ENCODE results near the gene PBRM1. TPM values are rescaled to one million over a fixed set of nuclear protein-coding genes. Genes with fewer than 3 reads are reported as not detected.

The PBRM1 gene
- total and polyA plus RNA-seq, 2 of the 8 experiments (the other 6 are each of a cell fraction or from before 2014, with no cell fraction given): 19.3 to 65.8 TPM

DNA sequence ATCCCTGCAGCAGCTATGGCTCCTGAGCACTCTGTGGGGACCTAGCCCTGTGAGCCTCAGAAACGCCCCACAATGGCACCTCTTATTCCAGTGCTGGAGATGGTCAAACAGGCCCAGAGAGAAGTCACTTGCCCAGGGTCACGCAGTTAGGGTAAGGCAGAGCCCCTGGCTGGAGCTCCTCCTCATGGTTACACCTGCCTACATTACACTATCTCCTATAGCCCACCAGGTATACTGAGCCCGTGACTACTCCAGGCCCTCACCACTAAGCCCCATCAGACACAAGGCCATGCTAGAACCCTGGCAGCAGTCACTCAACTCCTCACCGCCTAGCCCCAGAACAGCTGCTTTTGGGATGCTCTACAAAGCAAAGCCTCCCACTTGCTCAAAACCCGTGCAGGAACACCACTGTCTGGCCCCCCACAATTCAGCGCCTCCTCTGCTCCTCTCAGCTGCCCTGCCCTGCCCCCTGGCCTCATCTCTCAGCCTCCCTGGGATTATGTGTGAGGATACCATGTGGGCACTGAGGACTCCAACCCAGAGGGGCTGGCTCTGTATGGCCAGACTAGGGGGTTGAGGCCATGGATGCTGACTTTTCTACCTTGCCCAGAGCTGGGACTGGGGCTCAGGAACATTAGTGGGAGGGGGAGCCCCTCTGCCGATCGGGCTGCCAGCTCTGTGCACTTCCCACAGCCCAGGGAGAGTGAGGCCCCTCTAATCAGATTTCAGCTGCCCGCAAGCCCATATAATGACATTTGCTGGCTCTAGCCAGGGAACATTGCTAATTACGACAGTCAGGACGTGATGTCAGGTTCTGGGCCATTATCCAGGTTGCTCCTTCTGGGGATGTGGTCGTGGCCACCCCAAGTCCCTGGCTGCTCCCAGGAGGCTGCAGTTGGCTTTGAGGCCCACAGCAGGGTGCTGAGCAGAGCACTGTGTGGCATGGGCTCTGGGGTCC, 156.1 kb downstream of the PBRM1 start:
- Histone ChIP-seq H3K79me2 (ENCODE audit: control insufficient read depth in 1 of 2, insufficient read depth in 2 of 2, low read length in 2 of 2) (peaks cover 0 to 36% of the 10 kb centered on the region in 2 experiments; a peak in 2 of 4 replicates), H3K4me1 (replicated peaks in 1 of 4; ENCODE audit: control insufficient read depth in 3 of 4, insufficient read depth in 4 of 4, low read length in 3 of 4) (peaks cover 0 to 14% (median 10%) of the 10 kb centered on the region in 4 experiments; a peak in 6 of 7 replicates), H4K8ac (ENCODE audit: extremely low read depth, insufficient read depth, low read length) (peak overlapping the region; percentile 28; the same call in 1 of the 2 replicates), H3K56ac (replicated peaks; ENCODE audit: insufficient read length, low read depth, low read length) (no peak overlapping the region), H3K18ac (ENCODE audit: extremely low read depth, low read length) (no peak overlapping the region), H4K5ac (ENCODE audit: insufficient read length, low read depth, low read length) (no peak overlapping the region), H4K91ac (replicated peaks; ENCODE audit: insufficient read length, low read length) (no peak overlapping the region), H2BK20ac (ENCODE audit: low read length) (no peak overlapping the region), H2BK5ac (ENCODE audit: low read depth, low read length) (no peak overlapping the region; the same call in 1 of the 2 replicates), H2AFZ (ENCODE audit: low read length) (no peak overlapping the region), H2BK15ac (ENCODE audit: low read length) (no peak overlapping the region), H3K36me3 (ENCODE audit: control insufficient read depth in 2 of 4, insufficient read depth in 4 of 4, low read length in 3 of 4) (peaks cover 25 to 52% (median 33%) of the 10 kb centered on the region in 4 experiments), H3K23ac (ENCODE audit: insufficient read length) (no peak overlapping the region), H3K14ac (ENCODE audit: insufficient read length) (no peak overlapping the region), H3K23me2 (ENCODE audit: low read depth, low read length) (peaks cover 12% of the 10 kb centered on the region; the same call in 1 of the 2 replicates), H3K27me3 (replicated peaks in 1 of 4; ENCODE audit: control insufficient read depth in 3 of 4, extremely low read depth in 1 of 4, insufficient read depth in 3 of 4, low read length in 3 of 4) (no peaks in the 10 kb centered on the region), H4K20me1 (replicated peaks in 1 of 2; ENCODE audit: control insufficient read depth in 1 of 2, insufficient read depth in 2 of 2, low read length in 2 of 2) (peaks cover 17 to 40% of the 10 kb centered on the region in 2 experiments), H2AK5ac (ENCODE audit: low read depth, low read length) (no peak overlapping the region), H3K4me3 (ENCODE audit: extremely low read depth in 1 of 4, insufficient read depth in 2 of 4, low read depth in 3 of 4, low read length in 4 of 4) (no peak overlapping the region), H3K9ac (replicated peaks in 1 of 4; ENCODE audit: extremely low read depth in 1 of 4, low read depth in 3 of 4, low read length in 3 of 4) (peak overlapping the region in 2 of 4 experiments; percentile 8 to 16; a peak in 1 of 7 replicates), H3K9me3 (ENCODE audit: insufficient read depth in 2 of 2, low read depth in 1 of 2, low read length in 1 of 2) (no peaks in the 10 kb centered on the region), H3K4me2 (ENCODE audit: insufficient read depth in 1 of 2, low read depth in 2 of 2, low read length in 2 of 2) (no peak overlapping the region), H2BK12ac (ENCODE audit: low read depth, low read length) (no peak overlapping the region), H3K79me1 (ENCODE audit: low read depth, low read length) (peaks cover 33% of the 10 kb centered on the region), H3K4ac (replicated peaks; ENCODE audit: insufficient read length, low read depth, low read length) (no peak overlapping the region), H3K27ac (ENCODE audit: low read depth, low read length) (no peak overlapping the region), H2BK120ac (replicated peaks; ENCODE audit: low read depth, low read length) (no peak overlapping the region)
- FAIRE-seq (no peak), DNase-seq (ENCODE audit: low read depth in 1 of 2, low spot score in 2 of 2) (no peak)
- ChIA-PET POLR2A (ENCODE audit: partially characterized antibody) (interaction anchor here (1.0 to 1.8 kb wide), 4 partner anchors 11 to 40 kb away, joined by 3 to 9 read pairs (median 3); no protein-coding TSS in a partner anchor), CTCF (ENCODE audit: partially characterized antibody) (interaction anchor here (0.7 to 1.3 kb wide), 4 partner anchors 17 to 135 kb away, joined by 3 to 4 read pairs (median 3); no protein-coding TSS in a partner anchor)
- WGBS, 2 experiments (ENCODE audit: extremely low coverage in 1 of 2, insufficient coverage in 1 of 2, insufficient read length in 1 of 2, insufficient replicate concordance in 2 of 2, low coverage in 1 of 2, low lambda C conversion rate in 2 of 2, missing lambda C conversion rate in 1 of 2): 84% methylated on average over 12 of the region's 12 CpGs; no CpG with 5 or more reads in 1 of the 2 experiments
- TF ChIP-seq KDM5A (IDR thresholded peaks at IDR 0.05; ENCODE audit: low read length) (no peak), BACH1 (IDR thresholded peaks at IDR 0.05; ENCODE audit: low read length) (no peak), SIX5 (IDR thresholded peaks at IDR 0.05; ENCODE audit: low read depth, low read length) (no peak), HDAC6 (IDR thresholded peaks at IDR 0.05; ENCODE audit: low read depth, low read length) (no peak), EZH2 (IDR thresholded peaks at IDR 0.05; ENCODE audit: low read depth, low read length, severe bottlenecking) (no peak), SP2 (IDR thresholded peaks at IDR 0.05; ENCODE audit: low read length) (no peak), NRF1 (IDR thresholded peaks at IDR 0.05; ENCODE audit: low read depth, low read length) (no peak), ZNF274 (IDR thresholded peaks at IDR 0.05; ENCODE audit: borderline replicate concordance, extremely low read depth, low read length) (no peak), MAFK (IDR thresholded peaks at IDR 0.05; ENCODE audit: low read depth, low read length) (no peak), CREB1 (IDR thresholded peaks at IDR 0.05) (no peak)
- TF ChIP-seq, protein P1, sequence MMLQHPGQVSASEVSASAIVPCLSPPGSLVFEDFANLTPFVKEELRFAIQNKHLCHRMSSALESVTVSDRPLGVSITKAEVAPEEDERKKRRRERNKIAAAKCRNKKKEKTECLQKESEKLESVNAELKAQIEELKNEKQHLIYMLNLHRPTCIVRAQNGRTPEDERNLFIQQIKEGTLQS (IDR thresholded peaks at IDR 0.05; ENCODE audit: insufficient read depth, low read depth, low read length): no peak

All from H1 (cell line).